Measurements from ENCODE around the gene NACA2.

NACA2 gene

GRCh38 chr17:61600621-61601020 lies 9.6 kb upstream of the NACA2 start:
- Histone ChIP-seq H3K27me3 (ENCODE audit: insufficient read depth, low read depth, severe bottlenecking) (no peaks in the 10 kb centered on the region), H3K9me3 (ENCODE audit: severe bottlenecking) (no peaks in the 10 kb centered on the region), H3K4me3 (ENCODE audit: low read depth, low read length) (no peak overlapping the region), H3K27ac (no peak overlapping the region), H3K36me3 (no peaks in the 10 kb centered on the region)
- DNase-seq, result no peak
- no peak for TF ChIP-seq CTCF (IDR thresholded peaks at IDR 0.05; ENCODE audit: low read depth, low read length)

- Histone ChIP-seq H3K4me3 (ENCODE audit: low read depth, low read length) (no peak overlapping the region), H3K36me3 (no peaks in the 10 kb centered on the region), H3K27ac (no peak overlapping the region), H3K27me3 (ENCODE audit: insufficient read depth, low read depth, severe bottlenecking) (no peaks in the 10 kb centered on the region), H3K9me3 (ENCODE audit: severe bottlenecking) (no peaks in the 10 kb centered on the region)
- no peak for TF ChIP-seq CTCF (IDR thresholded peaks at IDR 0.05; ENCODE audit: low read depth, low read length)
- DNase-seq, result no peak
Observed at GRCh38 chr17:61599608-61600007, 8.6 kb upstream of the NACA2 start.

- no peaks in the 10 kb centered on the region for H3K9me3 ChIP-seq (ENCODE audit: severe bottlenecking)
- TF ChIP-seq CTCF (IDR thresholded peaks at IDR 0.05; ENCODE audit: low read depth, low read length), result no peak
- H3K27me3 ChIP-seq (ENCODE audit: insufficient read depth, low read depth, severe bottlenecking), result no peaks in the 10 kb centered on the region
- H3K27ac ChIP-seq, result no peak overlapping the region
- no peak overlapping the region for H3K4me3 ChIP-seq (ENCODE audit: low read depth, low read length)
- H3K36me3 ChIP-seq, result no peaks in the 10 kb centered on the region
- no peak for DNase-seq
Observed at GRCh38 chr17:61598014-61598413, 7.0 kb upstream of the NACA2 start.

- DNase-seq, result no peak
- no peak for TF ChIP-seq CTCF (IDR thresholded peaks at IDR 0.05; ENCODE audit: low read depth, low read length)
- Histone ChIP-seq H3K4me3 (ENCODE audit: low read depth, low read length) (no peak overlapping the region), H3K36me3 (no peaks in the 10 kb centered on the region), H3K27me3 (ENCODE audit: insufficient read depth, low read depth, severe bottlenecking) (no peaks in the 10 kb centered on the region), H3K9me3 (ENCODE audit: severe bottlenecking) (no peaks in the 10 kb centered on the region), H3K27ac (no peak overlapping the region)
Observed at GRCh38 chr17:61597607-61598006, 6.6 kb upstream of the NACA2 start.

- Histone ChIP-seq H3K4me3 (ENCODE audit: low read depth, low read length) (no peak overlapping the region), H3K9me3 (ENCODE audit: severe bottlenecking) (no peaks in the 10 kb centered on the region), H3K27me3 (ENCODE audit: insufficient read depth, low read depth, severe bottlenecking) (no peaks in the 10 kb centered on the region), H3K27ac (no peak overlapping the region), H3K36me3 (no peaks in the 10 kb centered on the region)
- no peak for TF ChIP-seq CTCF (IDR thresholded peaks at IDR 0.05; ENCODE audit: low read depth, low read length)
- no peak for DNase-seq
Observed at GRCh38 chr17:61595418-61596186, 4.6 kb upstream of the NACA2 start.

- H3K27ac ChIP-seq, result no peak overlapping the region
- no peak overlapping the region for H3K4me3 ChIP-seq (ENCODE audit: low read depth, low read length)
- no peaks in the 10 kb centered on the region for H3K9me3 ChIP-seq (ENCODE audit: severe bottlenecking)
- H3K27me3 ChIP-seq (ENCODE audit: insufficient read depth, low read depth, severe bottlenecking), result no peaks in the 10 kb centered on the region
- H3K36me3 ChIP-seq, result no peaks in the 10 kb centered on the region
- DNase-seq, result no peak
- no peak for TF ChIP-seq CTCF (IDR thresholded peaks at IDR 0.05; ENCODE audit: low read depth, low read length)
Observed at GRCh38 chr17:61594294-61594825, 3.3 kb upstream of the NACA2 start.
